SHP77 treated with DMSO at 0.1 percent for 48 hours (cell line): ENCODE measurements around the gene TPP1.

Source experiments
- DNase-seq: peaks from one replicate; lab custom pipeline; 2025; lab: John Stamatoyannopoulos, UW

TPP1 gene

GRCh38 chr11:6627762-6628241, 8.6 kb upstream of the TPP1 start:
- no peak for DNase-seq

- DNase-seq = no peak
Measured at GRCh38 chr11:6626971-6627761, 7.9 kb upstream of the TPP1 start.

GRCh38 chr11:6625832-6626420, 6.7 kb upstream of the TPP1 start:
- no peak for DNase-seq

- no peak for DNase-seq
Measured at GRCh38 chr11:6625156-6625831, 6.1 kb upstream of the TPP1 start.

- DNase-seq = no peak
Measured at GRCh38 chr11:6623391-6624363, 4.5 kb upstream of the TPP1 start.

- DNase-seq = no peak
Measured at GRCh38 chr11:6622261-6623171, 3.3 kb upstream of the TPP1 start.

- DNase-seq = no peak
Measured at GRCh38 chr11:6621711-6622211, 2.5 kb upstream of the TPP1 start.

GRCh38 chr11:6620636-6621035, 1.4 kb upstream of the TPP1 start:
- no peak for DNase-seq

- DNase-seq = no peak
Measured at GRCh38 chr11:6618117-6619003, 862 bp downstream of the TPP1 start.

GRCh38 chr11:6617315-6617781, 1.9 kb downstream of the TPP1 start:
- DNase-seq = no peak

GRCh38 chr11:6616596-6617250, 2.5 kb downstream of the TPP1 start:
- DNase-seq = no peak

GRCh38 chr11:6615882-6616585, 3.2 kb downstream of the TPP1 start:
- no peak for DNase-seq

GRCh38 chr11:6615046-6615445, 4.2 kb downstream of the TPP1 start:
- no peak for DNase-seq

GRCh38 chr11:6614446-6614845, 4.8 kb downstream of the TPP1 start:
- no peak for DNase-seq

GRCh38 chr11:6613496-6613895, 5.7 kb downstream of the TPP1 start:
- DNase-seq = no peak

- peak; percentile 52 for DNase-seq
Measured at GRCh38 chr11:6612213-6613041, 6.8 kb downstream of the TPP1 start, which contains the start of gene TAF10. TSS of gene TAF10 (minus strand) at chr11:6612216. CDS start at chr11:6612189, 27 bp downstream.

GRCh38 chr11:6611963-6612212, 7.3 kb downstream of the TPP1 start:
- no peak for DNase-seq
